ENCODE results near the gene BDH2.

DNA sequence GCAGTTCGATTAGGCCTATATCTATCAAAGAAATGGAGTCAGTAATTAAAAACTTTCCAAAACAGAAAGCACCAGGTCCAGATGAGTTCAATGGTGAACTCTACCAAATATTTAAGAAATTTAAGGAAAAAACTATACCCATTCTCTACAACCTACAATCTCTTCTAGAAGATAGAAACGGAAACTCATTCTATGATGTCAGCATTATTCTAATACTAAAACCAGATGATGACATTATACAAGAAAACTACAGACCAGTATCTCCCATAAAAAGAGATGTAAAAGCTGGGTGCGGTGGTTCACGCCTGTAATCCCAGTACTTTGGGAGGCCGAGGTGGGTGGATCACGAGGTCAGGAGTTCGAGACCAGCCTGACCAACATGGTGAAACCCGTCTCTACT is 29.5 kb upstream of the BDH2 start:
- TF ChIP-seq, protein P1, sequence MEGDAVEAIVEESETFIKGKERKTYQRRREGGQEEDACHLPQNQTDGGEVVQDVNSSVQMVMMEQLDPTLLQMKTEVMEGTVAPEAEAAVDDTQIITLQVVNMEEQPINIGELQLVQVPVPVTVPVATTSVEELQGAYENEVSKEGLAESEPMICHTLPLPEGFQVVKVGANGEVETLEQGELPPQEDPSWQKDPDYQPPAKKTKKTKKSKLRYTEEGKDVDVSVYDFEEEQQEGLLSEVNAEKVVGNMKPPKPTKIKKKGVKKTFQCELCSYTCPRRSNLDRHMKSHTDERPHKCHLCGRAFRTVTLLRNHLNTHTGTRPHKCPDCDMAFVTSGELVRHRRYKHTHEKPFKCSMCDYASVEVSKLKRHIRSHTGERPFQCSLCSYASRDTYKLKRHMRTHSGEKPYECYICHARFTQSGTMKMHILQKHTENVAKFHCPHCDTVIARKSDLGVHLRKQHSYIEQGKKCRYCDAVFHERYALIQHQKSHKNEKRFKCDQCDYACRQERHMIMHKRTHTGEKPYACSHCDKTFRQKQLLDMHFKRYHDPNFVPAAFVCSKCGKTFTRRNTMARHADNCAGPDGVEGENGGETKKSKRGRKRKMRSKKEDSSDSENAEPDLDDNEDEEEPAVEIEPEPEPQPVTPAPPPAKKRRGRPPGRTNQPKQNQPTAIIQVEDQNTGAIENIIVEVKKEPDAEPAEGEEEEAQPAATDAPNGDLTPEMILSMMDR (IDR thresholded peaks at IDR 0.05) = no peak
- no peak for TF ChIP-seq POLR2A (IDR thresholded peaks at IDR 0.05)

All from stomach (tissue), 4 donors.